Activated T-cell treated with anti-CD3 and anti-CD28 coated beads, Interleukin-2, amount 50 U/mL, for 24 hours (primary cell): ENCODE data around the gene MYOZ3.

ENCODE experiments used
- DNase-seq: peaks from one replicate; pipeline ENCODE4 v3.0.0-alpha.2; 2020
- H3K27ac Mint-ChIP-seq: 2 replicates; pipeline ENCODE4 v1.8.0; 2020; ENCODE audit warnings: mild to moderate bottlenecking, mixed read lengths
- H3K27me3 Mint-ChIP-seq: 2 replicates; pipeline ENCODE4 v1.8.0; 2020; ENCODE audit warnings: mixed read lengths
- H3K36me3 Mint-ChIP-seq: 2 replicates; pipeline ENCODE4 v1.8.0; 2020; ENCODE audit warnings: low read depth, mixed read lengths
- H3K4me1 Mint-ChIP-seq: 2 replicates; pipeline ENCODE4 v1.8.0; 2020; ENCODE audit warnings: low read depth, mixed read lengths
- H3K4me3 Mint-ChIP-seq: 2 replicates; pipeline ENCODE4 v1.8.0; 2020; ENCODE audit warnings: mild to moderate bottlenecking, moderate library complexity, mixed read lengths
- H3K9me3 Mint-ChIP-seq: 2 replicates; pipeline ENCODE4 v1.8.0; 2020; ENCODE audit warnings: mixed read lengths

Gene MYOZ3

DNA sequence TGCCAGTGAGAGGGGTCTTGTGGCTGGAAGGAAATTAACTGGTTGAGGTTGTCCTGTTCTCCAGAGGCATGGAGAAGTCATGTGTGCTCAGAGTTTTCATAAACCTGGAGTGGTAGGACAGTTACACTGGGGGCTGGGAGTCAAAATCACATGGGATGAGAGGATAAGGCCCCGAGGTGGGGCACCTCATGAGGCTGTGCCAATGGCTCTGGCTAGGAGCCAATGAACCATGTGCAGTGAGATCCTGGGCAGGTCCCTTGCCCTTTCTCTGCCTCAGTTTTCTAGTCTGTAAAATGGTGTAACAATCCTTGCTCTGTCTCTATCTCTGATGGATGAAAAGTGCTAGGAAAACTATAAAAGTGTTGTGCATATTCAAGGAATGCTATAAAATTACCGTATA, 27.6 kb upstream of the MYOZ3 start:
- no peaks in the 10 kb centered on the region for H3K4me1 Mint-ChIP-seq
- H3K9me3 Mint-ChIP-seq: no peaks in the 10 kb centered on the region
- H3K27ac Mint-ChIP-seq: no peak overlapping the region
- no peak for DNase-seq
- peaks cover 9% of the 10 kb centered on the region for H3K27me3 Mint-ChIP-seq
- no peaks in the 10 kb centered on the region for H3K36me3 Mint-ChIP-seq
- H3K4me3 Mint-ChIP-seq: no peak overlapping the region

DNA sequence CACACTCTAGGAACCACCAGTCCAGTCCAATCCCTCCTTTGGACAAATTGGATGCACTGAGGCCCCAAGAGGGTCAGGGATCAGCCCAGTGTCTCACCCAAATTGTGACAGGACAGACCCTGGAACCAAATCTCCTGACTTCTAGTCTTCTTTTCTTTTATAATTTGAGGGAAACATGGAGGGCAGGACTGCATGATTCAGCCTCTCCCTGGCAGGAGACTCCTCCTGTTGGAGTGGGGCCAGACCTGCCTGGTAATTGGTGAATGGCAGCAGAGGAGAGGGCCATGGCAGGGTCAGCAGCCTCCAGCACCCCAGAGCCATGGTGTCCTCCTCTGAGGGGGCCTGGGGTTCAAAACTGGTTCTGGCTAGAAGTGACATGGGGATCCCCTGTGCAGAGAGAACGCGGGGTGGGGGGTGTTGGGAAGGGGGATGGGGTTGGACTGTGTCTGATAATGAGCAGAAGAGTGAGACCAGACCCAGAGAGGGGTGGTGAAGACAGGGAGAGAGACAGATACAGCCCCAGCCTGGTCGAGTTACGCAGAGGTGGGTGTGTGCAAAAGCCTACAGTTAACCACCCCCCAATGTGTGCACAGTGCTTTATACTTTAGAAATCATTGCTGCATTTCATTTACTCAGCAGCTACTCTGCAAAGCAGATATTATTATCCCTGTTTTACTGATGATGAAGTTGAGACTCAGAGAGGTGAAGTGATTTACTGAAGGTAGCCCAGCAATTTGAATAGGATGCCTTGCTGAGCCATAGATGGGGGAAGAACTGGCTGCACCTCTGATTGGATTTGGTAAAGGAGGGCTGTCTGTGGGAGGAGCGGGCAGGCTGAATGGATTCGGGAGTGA, 24.4 kb upstream of the MYOZ3 start:
- H3K9me3 Mint-ChIP-seq: no peaks in the 10 kb centered on the region
- peaks cover 9% of the 10 kb centered on the region for H3K27me3 Mint-ChIP-seq
- H3K4me3 Mint-ChIP-seq: no peak overlapping the region
- no peak overlapping the region for H3K27ac Mint-ChIP-seq
- H3K36me3 Mint-ChIP-seq: no peaks in the 10 kb centered on the region
- no peaks in the 10 kb centered on the region for H3K4me1 Mint-ChIP-seq
- no peak for DNase-seq

DNA sequence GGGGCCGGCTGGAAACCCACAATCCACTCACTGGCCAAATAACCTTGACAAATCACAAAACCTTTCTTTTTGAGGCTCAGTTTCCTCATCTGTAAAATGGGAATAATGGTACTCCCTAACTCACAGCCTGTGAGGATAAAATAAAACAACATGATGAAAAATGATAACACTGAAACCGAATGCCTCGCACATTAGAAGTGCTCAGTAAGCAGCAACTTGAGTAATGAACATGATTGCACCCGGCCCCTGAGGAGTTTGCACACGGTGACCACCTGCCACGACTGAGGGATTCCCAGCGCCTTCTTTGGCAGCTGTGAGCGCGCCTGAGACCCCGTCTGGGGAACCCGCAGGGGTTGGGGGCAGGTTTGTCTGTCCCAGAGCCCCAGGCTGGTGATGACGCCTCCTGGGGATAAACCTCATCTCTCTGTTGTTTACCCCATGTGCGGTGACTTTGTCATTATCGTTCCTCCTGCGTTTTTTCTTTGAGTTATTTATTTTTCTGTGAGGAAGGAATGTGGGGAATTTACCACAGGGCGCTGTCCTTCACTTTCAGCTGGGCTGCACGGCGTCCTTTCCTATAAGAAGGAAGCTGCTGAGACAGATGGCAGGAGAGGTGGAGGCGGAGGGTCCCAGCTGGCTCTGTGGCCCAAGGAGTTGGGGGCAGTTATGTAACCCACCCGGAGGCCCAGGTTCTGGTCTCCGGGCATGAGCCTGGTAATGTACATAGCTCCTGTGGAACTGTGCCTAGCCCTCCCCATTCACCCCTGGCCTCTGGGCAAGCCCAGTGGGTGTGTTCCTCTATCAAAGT, 23.6 kb upstream of the MYOZ3 start:
- no peaks in the 10 kb centered on the region for H3K4me1 Mint-ChIP-seq
- no peak for DNase-seq
- H3K4me3 Mint-ChIP-seq: no peak overlapping the region
- H3K9me3 Mint-ChIP-seq: no peaks in the 10 kb centered on the region
- no peaks in the 10 kb centered on the region for H3K36me3 Mint-ChIP-seq
- H3K27ac Mint-ChIP-seq: no peak overlapping the region
- peaks cover 9% of the 10 kb centered on the region for H3K27me3 Mint-ChIP-seq

GRCh38 chr5:150638053-150638444, 23.0 kb upstream of the MYOZ3 start:
- Mint-ChIP-seq H3K9me3 (no peaks in the 10 kb centered on the region), H3K4me3 (no peak overlapping the region), H3K4me1 (no peaks in the 10 kb centered on the region), H3K27me3 (peaks cover 9% of the 10 kb centered on the region), H3K27ac (no peak overlapping the region), H3K36me3 (no peaks in the 10 kb centered on the region)
- no peak for DNase-seq

- Mint-ChIP-seq H3K4me3 (no peak overlapping the region), H3K27ac (no peak overlapping the region), H3K36me3 (no peaks in the 10 kb centered on the region), H3K27me3 (peaks cover 9% of the 10 kb centered on the region), H3K4me1 (no peaks in the 10 kb centered on the region), H3K9me3 (no peaks in the 10 kb centered on the region)
- DNase-seq: no peak
Measured at GRCh38 chr5:150638488-150639376, 22.3 kb upstream of the MYOZ3 start.

GRCh38 chr5:150639377-150639692, 21.7 kb upstream of the MYOZ3 start:
- Mint-ChIP-seq H3K27ac (no peak overlapping the region), H3K36me3 (no peaks in the 10 kb centered on the region), H3K9me3 (no peaks in the 10 kb centered on the region), H3K4me1 (no peaks in the 10 kb centered on the region), H3K27me3 (peaks cover 9% of the 10 kb centered on the region), H3K4me3 (no peak overlapping the region)
- no peak for DNase-seq

DNA sequence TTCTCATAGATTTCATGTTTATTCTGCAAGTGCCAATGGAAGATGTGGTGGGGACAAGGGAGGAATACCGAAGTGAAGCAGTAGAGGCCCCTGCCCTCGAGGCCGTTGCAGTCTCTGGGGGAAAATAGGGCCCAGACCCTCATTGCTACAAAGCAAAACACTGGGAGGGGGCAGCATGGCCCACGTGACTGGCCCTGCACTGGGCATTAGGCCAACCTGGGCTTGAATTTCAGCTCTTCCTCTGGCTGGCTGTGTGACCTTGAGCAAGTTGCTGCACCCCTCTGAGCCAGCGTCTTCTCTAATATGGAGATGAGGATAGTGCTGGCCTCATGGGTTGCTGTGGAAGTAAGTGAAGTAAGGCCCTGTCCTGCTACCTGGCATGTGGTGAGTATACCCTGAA, 21.3 kb upstream of the MYOZ3 start:
- no peak for DNase-seq
- Mint-ChIP-seq H3K27me3 (peaks cover 9% of the 10 kb centered on the region), H3K4me1 (no peaks in the 10 kb centered on the region), H3K4me3 (no peak overlapping the region), H3K27ac (no peak overlapping the region), H3K9me3 (no peaks in the 10 kb centered on the region), H3K36me3 (no peaks in the 10 kb centered on the region)

DNA sequence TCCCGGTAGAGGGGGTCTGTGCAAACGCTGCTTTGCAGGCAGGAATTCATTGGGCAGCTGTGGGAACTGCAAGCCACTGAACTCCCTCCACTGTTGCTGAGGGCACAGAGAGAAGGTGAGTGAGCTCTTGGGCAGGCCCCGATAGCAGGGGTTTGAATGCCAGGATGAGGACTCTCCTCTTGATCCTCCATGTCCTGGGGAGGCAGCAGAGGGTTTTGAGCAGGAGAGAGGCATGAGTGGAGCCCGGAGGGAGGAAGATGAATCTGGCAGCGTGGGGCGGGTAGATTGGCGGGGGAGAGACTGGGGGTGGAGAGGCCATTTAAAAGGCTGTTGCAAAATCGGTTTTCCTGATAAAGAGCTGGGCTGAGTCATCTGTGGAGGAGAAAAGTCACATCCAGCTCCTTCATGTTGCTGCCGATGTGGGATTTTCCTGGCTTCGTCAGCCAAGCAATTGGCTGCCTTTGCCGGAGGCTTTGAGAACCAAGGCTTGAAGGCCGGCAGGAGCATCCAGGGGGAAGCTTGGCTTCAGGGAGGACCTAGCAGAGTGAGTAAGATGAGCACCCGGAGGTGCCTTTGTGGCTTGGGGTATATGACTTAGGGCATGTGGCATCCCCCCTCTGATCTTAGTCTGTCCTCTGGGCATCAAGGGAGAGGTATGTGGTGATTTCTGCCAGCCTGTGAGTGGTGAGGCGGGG, 20.6 kb upstream of the MYOZ3 start, which contains the start of gene SYNPO:
SYNPO (plus strand) TSS at position 350 of the 695 bp plus-strand sequence. CDS start 7,616 bp downstream, outside the sequence.
- no peak for DNase-seq
- H3K27me3 Mint-ChIP-seq: peaks cover 9% of the 10 kb centered on the region
- no peak within 1 kb of the TSS for H3K4me3 Mint-ChIP-seq
- no peaks in the 10 kb centered on the region for H3K36me3 Mint-ChIP-seq
- no peak within 1 kb of the TSS for H3K27ac Mint-ChIP-seq
- H3K9me3 Mint-ChIP-seq: no peaks in the 10 kb centered on the region
- H3K4me1 Mint-ChIP-seq: no peaks in the 10 kb centered on the region

- Mint-ChIP-seq H3K4me3 (no peak overlapping the region), H3K36me3 (no peaks in the 10 kb centered on the region), H3K9me3 (no peaks in the 10 kb centered on the region), H3K27ac (no peak overlapping the region), H3K27me3 (peaks cover 9% of the 10 kb centered on the region), H3K4me1 (no peaks in the 10 kb centered on the region)
- DNase-seq: no peak
Measured at GRCh38 chr5:150641006-150641570, 20.0 kb upstream of the MYOZ3 start.

GRCh38 chr5:150641824-150642566, 19.1 kb upstream of the MYOZ3 start:
- Mint-ChIP-seq H3K27ac (no peak overlapping the region), H3K9me3 (no peaks in the 10 kb centered on the region), H3K4me3 (no peak overlapping the region), H3K4me1 (no peaks in the 10 kb centered on the region), H3K36me3 (no peaks in the 10 kb centered on the region), H3K27me3 (peaks cover 3% of the 10 kb centered on the region)
- no peak for DNase-seq

DNA sequence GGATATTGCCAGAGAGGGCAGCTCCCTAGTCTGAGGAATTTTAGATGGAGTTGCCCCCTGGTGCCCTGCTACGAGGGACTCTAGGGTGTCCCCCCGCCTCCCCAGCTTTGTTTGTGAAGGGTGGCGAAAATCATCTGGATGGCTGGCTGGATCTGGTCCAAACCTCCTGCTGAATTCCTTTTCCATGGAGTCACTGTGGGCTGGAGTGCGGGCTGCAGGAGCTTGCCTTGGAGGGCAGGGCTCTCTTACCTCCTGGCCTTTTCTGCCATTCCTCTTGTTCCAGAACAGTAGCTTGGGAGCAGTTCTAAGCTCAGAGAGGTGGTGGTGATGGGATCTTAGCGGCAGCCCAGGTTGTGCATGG, 18.5 kb upstream of the MYOZ3 start:
- Mint-ChIP-seq H3K27ac (no peak overlapping the region), H3K27me3 (no peaks in the 10 kb centered on the region), H3K9me3 (no peaks in the 10 kb centered on the region), H3K4me1 (no peaks in the 10 kb centered on the region), H3K4me3 (no peak overlapping the region), H3K36me3 (no peaks in the 10 kb centered on the region)
- no peak for DNase-seq

- Mint-ChIP-seq H3K27me3 (no peaks in the 10 kb centered on the region), H3K27ac (no peak overlapping the region), H3K4me1 (no peaks in the 10 kb centered on the region), H3K36me3 (no peaks in the 10 kb centered on the region), H3K9me3 (no peaks in the 10 kb centered on the region), H3K4me3 (no peak overlapping the region)
- no peak for DNase-seq
Measured at GRCh38 chr5:150642991-150643710, 17.9 kb upstream of the MYOZ3 start.

DNA sequence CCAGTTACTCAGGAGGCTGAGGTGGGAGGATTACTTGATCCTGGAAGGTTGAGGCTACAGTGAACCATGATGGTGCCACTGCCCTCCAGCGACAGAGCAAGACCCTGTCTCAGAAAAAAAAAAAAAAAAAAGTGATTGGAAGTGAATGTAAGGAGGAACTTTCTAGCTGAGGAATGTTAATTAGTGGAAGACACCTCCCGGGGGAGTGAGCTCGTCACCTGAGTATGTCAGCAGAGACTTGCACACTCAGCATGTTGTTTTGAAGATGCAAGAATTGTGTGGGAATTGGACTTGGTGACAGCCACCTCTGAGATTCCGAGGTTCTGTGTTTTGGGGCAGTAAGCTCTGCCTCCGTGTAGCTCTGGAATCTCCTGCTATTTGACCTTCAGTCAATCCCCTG, 17.0 kb upstream of the MYOZ3 start:
- no peak overlapping the region for H3K27ac Mint-ChIP-seq
- H3K4me1 Mint-ChIP-seq: no peaks in the 10 kb centered on the region
- H3K36me3 Mint-ChIP-seq: no peaks in the 10 kb centered on the region
- H3K9me3 Mint-ChIP-seq: no peaks in the 10 kb centered on the region
- no peak for DNase-seq
- H3K27me3 Mint-ChIP-seq: no peaks in the 10 kb centered on the region
- no peak overlapping the region for H3K4me3 Mint-ChIP-seq
